ENCODE measurements around the gene TMEM170A.

- TF ChIP-seq GATA2 (IDR thresholded peaks at IDR 0.05; ENCODE audit: low read depth, low read length) (no peak), GATA3 (IDR thresholded peaks at IDR 0.05; ENCODE audit: low read depth, low read length) (no peak)
Measured at GRCh38 chr16:75416904-75417565, 47.5 kb downstream of the TMEM170A start.
